RWPE1 (cell line): ENCODE measurements around the gene RFT1.

Experiments used
- CTCF ChIA-PET: fragments of 350-600 bp; sonication (Branson Sonifier 250); formaldehyde crosslinking; extraction: SDS; loops from one replicate; lab custom pipeline; 2021; lab: Yijun Ruan, JAX
- POLR2A ChIA-PET: fragments of 400-600 bp; formaldehyde crosslinking; extraction: SDS; loops from one replicate; lab custom pipeline; 2020; ENCODE audit warnings: antibody characterized with exemption; ENCODE audit not compliant: low non-redundant PET; lab: Yijun Ruan, JAX
- DNase-seq: peaks from one replicate; pipeline ENCODE4 v3.0.0; 2012; ENCODE audit warnings: low spot score
- H3K27ac ChIP-seq: fragments of 450-650 bp; 2 replicates; pipeline ENCODE4 v1.5.1; 2017
- TF ChIP-seq, protein P1 (sequence below): fragments of 450-650 bp; conservative IDR thresholded peaks from 2 replicates; pipeline ENCODE4 v1.5.1; 2017; ENCODE audit warnings: low read depth, mild to moderate bottlenecking

RFT1 gene

DNA sequence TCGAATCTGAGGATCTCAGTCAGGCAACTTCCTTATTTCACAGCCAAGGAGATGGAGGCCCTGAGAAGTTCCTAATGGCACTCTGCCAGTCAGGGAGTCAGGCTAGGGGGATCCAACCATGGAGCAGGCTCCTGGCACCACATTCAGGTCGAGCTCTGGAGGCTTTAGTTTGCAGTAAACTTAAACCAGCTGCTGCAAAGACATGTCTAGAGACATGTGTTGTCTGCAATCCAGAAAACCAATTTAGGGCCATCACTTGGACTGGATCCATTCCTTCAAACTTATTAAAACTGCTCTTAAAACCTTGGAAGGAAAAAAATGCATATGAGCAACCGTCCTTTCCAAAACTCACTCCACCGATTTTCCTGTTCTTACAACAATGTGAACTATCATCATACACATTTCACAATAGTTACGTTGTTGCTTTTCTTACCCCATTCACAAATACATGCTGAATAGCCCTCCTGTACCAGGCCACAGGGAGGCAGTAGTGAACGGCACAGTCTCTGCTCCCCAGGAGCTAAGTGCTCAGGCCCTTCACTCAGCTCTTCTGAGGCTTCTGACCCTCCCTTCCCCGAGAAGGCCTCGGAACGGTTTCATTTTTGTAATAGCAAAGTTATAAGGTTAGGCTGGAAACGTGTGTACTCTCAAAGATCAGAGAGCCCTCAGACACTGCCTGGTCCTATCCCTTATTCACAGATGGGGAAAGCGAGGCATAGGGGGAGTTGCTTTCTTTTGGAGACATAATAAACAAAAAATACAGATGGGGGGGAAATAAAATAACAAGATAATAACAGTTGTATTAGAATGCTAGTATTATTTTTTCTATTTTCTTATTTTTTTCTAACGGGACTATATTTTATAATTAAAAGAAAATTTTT lies 20.1 kb downstream of the RFT1 start:
- peak; percentile 25 for DNase-seq
- TF ChIP-seq, protein P1, sequence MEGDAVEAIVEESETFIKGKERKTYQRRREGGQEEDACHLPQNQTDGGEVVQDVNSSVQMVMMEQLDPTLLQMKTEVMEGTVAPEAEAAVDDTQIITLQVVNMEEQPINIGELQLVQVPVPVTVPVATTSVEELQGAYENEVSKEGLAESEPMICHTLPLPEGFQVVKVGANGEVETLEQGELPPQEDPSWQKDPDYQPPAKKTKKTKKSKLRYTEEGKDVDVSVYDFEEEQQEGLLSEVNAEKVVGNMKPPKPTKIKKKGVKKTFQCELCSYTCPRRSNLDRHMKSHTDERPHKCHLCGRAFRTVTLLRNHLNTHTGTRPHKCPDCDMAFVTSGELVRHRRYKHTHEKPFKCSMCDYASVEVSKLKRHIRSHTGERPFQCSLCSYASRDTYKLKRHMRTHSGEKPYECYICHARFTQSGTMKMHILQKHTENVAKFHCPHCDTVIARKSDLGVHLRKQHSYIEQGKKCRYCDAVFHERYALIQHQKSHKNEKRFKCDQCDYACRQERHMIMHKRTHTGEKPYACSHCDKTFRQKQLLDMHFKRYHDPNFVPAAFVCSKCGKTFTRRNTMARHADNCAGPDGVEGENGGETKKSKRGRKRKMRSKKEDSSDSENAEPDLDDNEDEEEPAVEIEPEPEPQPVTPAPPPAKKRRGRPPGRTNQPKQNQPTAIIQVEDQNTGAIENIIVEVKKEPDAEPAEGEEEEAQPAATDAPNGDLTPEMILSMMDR, result peak; percentile 52
- CTCF ChIA-PET, result interaction anchor here (0.6 kb wide), 1 partner anchor 24 kb away, joined by 3 read pairs; no protein-coding TSS in a partner anchor
- POLR2A ChIA-PET, result no interaction called here
- peak overlapping the region; percentile 69 for H3K27ac ChIP-seq

DNA sequence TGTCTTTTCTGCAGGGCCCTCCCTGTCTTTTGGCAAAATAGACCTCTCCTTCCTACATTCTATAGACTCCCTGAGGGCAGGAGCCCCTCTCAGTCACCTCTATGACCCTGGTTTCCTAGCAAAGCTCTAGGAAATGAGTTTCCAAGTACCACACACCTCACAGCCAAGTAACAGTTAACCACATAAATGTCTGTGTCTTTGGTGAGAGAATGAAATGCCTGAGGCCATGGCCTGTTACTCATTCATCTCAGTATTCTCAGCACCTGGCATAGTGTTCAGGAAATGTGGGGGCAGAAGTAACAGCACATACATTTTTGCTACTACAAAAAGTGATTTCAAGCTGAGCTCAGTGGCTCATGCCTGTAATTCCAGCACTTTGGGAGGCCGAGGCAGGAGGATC lies 21.0 kb downstream of the RFT1 start:
- peak overlapping the region; percentile 69 for H3K27ac ChIP-seq
- CTCF ChIA-PET, result interaction anchor here (0.6 kb wide), 1 partner anchor 25 kb away, joined by 3 read pairs; no protein-coding TSS in a partner anchor
- DNase-seq, result peak; percentile 82
- TF ChIP-seq, protein P1, result no peak
- POLR2A ChIA-PET, result interaction anchor here (0.6 kb wide), 1 partner anchor 1061 kb away, joined by 10 read pairs; no protein-coding TSS in a partner anchor

DNA sequence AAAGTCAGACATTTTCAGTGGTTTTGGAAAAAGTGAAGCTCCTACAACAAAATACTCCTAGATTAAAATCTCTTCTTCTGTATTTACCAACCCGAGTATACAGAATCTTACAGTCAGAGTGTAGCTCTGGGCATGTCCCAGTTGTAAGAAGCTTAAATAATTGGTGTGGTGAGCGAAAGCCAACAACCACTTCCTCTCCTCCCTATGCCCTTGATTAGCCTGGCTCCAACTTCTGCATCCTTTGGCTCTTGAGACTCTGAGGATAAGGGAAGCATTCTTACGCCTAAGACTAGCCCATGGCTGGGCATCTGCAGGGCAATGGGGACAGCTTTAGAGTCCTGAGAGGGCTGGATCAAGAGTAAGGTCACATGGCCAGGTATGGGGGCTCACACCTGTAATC lies 25.5 kb downstream of the RFT1 start:
- ChIA-PET POLR2A (no interaction called here), CTCF (no interaction called here)
- DNase-seq, result no peak
- no peak overlapping the region for H3K27ac ChIP-seq
- TF ChIP-seq, protein P1, result no peak

DNA sequence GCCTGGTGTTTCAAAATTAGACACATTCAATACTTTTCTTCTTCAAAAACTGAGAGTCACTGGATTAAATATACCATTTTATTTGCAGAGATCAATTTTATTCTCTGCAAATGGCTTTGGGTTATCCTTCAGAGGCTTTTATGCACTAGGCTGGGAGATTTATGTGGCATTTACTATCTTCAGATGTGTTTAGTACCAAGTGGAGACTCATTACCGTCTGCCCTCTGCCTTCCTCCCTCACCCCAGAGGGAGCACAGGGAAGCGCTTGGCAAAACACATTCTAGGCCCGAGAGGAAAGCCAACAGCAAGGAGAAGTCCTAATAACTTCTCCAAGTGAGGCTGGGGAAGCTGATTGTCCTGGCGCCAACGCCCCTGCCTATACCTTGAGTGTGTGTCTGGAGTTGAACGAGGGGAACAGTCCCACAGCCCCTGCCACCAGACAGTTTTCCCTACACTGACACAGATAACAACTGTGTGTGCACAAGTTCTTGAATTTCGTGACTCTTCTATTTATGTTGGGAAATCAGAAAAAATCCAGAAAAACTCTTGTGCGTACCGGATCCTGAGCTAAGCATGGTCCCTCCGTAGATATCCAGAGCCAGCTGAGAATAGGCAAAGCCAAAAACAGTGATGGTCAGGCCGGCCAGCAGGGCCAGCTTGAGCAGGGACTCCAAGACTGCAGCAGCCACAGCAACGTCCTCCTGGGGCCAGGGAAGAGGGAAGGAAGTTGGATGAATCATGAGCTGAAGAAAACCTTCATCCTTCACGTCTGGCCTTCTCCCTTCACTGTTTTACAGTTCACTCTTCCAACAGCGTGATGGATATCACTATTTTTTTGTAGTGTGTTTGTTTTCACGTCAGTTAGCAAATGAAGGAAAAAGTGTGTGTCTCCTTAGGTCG lies 26.6 kb downstream of the RFT1 start:
- POLR2A ChIA-PET, result no interaction called here
- H3K27ac ChIP-seq, result no peak overlapping the region
- TF ChIP-seq, protein P1, result no peak
- DNase-seq, result no peak
- CTCF ChIA-PET, result interaction anchor here (0.6 kb wide), 1 partner anchor 32 kb away, joined by 4 read pairs; no protein-coding TSS in a partner anchor

DNA sequence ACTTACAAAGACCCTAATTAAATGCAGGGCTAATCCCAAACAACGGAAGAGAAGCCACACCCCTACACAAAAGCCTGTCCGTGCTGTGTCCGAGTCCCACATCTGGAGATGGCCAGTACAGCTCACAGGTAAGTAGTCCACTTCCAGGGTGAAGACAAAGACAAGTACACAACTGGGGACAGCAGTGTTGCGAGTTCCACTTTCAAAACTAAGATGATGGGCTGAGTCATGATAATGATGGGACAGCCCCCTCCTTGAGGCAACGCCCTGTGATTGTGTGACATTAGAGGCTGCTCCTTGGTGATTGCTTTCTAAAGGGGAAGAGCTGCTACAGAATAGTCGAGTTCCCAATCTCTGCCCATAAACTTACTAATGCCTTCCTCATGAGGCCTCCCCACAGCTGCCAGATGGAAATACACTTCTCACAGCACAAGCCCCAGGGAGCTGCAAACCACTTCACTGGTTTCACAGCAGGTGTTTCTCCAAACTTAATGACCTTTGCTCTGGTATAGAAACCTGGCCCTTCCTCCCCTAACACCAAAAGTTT lies 27.6 kb downstream of the RFT1 start:
- ChIA-PET CTCF (no interaction called here), POLR2A (no interaction called here)
- H3K27ac ChIP-seq, result no peak overlapping the region
- TF ChIP-seq, protein P1, result no peak
- DNase-seq, result no peak

DNA sequence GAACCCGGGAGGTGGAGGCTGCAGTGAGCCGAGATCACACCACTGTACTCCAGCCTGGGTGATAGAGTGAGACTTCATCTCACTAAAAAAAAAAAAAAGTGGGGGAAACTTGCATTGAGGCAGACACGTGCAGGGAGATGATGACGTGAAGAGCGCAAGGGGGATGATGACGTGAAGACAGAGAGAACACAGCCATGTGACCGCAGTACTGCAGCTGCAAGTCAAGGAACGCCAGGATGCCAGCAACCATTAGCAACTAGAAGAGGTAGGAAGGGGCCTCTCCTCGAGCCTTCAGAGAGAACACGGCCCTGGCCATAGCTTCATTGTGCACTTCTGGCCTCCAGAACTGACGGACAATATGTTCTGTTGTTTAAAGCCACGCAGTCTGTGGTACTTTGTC lies 28.3 kb downstream of the RFT1 start:
- DNase-seq, result no peak
- CTCF ChIA-PET, result no interaction called here
- POLR2A ChIA-PET, result no interaction called here
- TF ChIP-seq, protein P1, result no peak
- H3K27ac ChIP-seq, result no peak overlapping the region
